Lower leg skin (tissue), 4 donors: ENCODE data around the gene LGALS9. TPM values are rescaled to one million over a fixed set of nuclear protein-coding genes. Genes with fewer than 3 reads are reported as not detected.

ENCODE experiments used
- DNase-seq, 2 donors: peaks; one replicate each; pipeline ENCODE4 v3.0.0-alpha.2; 2019; ENCODE audit warnings: low spot score in 2 of 2
- H3K4me3 ChIP-seq: fragments of 200-600 bp; sonication (generic); 2 replicates; pipeline ENCODE4 v1.5.1; 2017; ENCODE audit warnings: mild to moderate bottlenecking, low read depth; ENCODE audit not compliant: poor library complexity, severe bottlenecking
- POLR2A ChIP-seq, 2 donors: fragments of 450-650 bp; IDR thresholded peaks; one replicate each; pipeline ENCODE4 v1.6.1; 2016 to 2017; ENCODE audit warnings: antibody characterized with exemption in 2 of 2, mild to moderate bottlenecking in 1 of 2, moderate library complexity in 1 of 2
- WGBS, 2 donors: methylation state at CpG; one replicate each; pipeline ENCODE4 v1.1.5; 2018; 5-methylcytosine and 5-hydroxymethylcytosine counted together
- intact Hi-C: fragments of 100-400 bp; cut with DNase I; formaldehyde crosslinking; loops from one replicate; pipeline ENCODE4 v1.15.0; 2023; ENCODE audit warnings: low total_unique reads
- total RNA-seq, 4 donors: library from RNA; depleted of rRNA; stranded (reverse); fragments of >200 nt; gene quantifications; one replicate each; pipeline ENCODE4 v1.1.0, GENCODE V29; 2016
- TF ChIP-seq, protein P1 (sequence below), 3 donors: fragments of 450-650 bp; IDR thresholded peaks; one replicate each; pipeline ENCODE4 v1.5.1; 2016; ENCODE audit warnings: antibody characterized with exemption in 3 of 3, mild to moderate bottlenecking in 3 of 3, moderate library complexity in 2 of 3

The LGALS9 gene
- total RNA-seq, 4 donors from 2014 or later: 3.4 to 15.5 (median 9.5) TPM

DNA sequence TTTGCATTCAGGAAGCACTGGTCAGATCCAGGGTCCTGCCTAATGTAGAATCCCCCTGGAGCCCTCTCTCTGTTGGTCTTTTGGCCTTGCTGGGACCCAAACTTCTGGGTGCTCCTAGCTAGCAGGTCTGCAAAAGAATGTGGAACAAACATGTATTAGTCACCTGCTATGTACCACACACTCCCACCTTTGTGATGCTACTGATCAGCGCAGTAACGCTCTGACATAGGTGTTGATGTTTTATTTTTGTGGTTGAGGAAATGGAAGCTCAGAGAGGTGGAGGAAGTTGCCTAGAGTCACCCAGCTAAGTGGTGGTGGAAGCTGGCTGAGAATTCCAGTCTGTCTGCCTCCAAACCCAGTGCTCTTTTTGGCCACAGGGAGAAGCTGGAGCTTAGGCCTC is 35.8 kb upstream of the LGALS9 start:
- DNase-seq: no peak
- no peak overlapping the region for H3K4me3 ChIP-seq
- TF ChIP-seq POLR2A (IDR thresholded peaks at IDR 0.05): no peak
- intact Hi-C loops: loop anchor here (10.0 kb wide), 2 partner anchors 60 to 130 kb away; no protein-coding TSS in a partner anchor
- 93% methylated on average over 2 of the region's 2 CpGs for WGBS, 2 donors

DNA sequence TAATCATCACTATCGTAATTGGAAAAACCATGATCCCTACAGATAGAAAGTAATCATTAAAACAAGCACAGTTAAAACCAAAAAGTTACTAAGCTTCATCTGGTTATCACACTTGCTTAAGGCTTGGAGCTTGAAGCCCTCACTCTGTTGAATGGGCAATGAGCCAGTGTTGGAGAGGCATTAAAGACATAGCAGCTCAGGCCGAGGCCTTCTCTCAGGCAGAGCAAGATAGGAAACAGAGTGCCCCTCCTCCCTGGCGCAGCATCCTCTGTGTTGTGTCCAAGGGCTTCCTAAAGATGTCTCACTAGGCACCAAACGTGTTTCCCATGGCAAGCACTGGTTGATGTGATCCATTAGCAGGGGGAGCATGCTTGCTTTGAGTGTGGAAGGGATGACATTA is 34.9 kb upstream of the LGALS9 start:
- no peak for DNase-seq
- intact Hi-C loops: loop anchor here (10.0 kb wide), 2 partner anchors 61 to 131 kb away; no protein-coding TSS in a partner anchor
- H3K4me3 ChIP-seq: no peak overlapping the region
- TF ChIP-seq, protein P1, sequence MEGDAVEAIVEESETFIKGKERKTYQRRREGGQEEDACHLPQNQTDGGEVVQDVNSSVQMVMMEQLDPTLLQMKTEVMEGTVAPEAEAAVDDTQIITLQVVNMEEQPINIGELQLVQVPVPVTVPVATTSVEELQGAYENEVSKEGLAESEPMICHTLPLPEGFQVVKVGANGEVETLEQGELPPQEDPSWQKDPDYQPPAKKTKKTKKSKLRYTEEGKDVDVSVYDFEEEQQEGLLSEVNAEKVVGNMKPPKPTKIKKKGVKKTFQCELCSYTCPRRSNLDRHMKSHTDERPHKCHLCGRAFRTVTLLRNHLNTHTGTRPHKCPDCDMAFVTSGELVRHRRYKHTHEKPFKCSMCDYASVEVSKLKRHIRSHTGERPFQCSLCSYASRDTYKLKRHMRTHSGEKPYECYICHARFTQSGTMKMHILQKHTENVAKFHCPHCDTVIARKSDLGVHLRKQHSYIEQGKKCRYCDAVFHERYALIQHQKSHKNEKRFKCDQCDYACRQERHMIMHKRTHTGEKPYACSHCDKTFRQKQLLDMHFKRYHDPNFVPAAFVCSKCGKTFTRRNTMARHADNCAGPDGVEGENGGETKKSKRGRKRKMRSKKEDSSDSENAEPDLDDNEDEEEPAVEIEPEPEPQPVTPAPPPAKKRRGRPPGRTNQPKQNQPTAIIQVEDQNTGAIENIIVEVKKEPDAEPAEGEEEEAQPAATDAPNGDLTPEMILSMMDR (IDR thresholded peaks at IDR 0.05): no peak
- no peak for TF ChIP-seq POLR2A (IDR thresholded peaks at IDR 0.05)
- 72 to 74% methylated on average over 4 of the region's 4 CpGs for WGBS, 2 donors

DNA sequence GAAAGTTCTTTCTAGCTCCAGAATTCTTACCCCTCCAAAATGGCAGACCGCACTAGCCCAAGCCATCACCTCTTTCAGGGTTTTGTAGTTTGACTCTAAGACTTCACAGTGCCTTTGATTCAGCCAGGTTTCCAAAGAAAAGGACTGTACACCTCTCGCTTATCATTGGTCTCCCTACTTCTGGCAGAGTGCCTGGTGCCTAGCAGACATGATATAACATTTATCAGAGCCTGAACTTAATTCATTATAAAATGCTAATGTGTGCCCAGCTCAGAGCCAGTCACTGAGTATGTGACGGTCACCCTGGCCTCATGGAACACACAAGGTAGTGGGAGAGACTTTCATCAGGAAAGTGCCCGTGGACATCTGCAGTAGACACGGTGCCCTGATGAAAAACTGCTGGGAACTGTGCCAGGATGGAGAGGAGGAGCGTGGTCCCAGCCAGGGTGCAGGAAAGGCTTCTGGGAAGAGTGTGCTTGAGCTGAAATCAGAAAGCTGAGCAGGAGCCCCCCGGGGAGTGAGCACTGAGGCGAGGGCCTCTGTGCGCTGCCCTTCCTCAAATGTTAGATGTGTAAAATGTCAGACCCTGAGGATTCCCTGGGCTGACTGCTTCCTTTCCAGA is 34.3 kb upstream of the LGALS9 start:
- TF ChIP-seq, protein P1 (IDR thresholded peaks at IDR 0.05): no peak
- TF ChIP-seq POLR2A (IDR thresholded peaks at IDR 0.05): no peak
- intact Hi-C loops: loop anchor here (10.0 kb wide), 2 partner anchors 62 to 132 kb away; no protein-coding TSS in a partner anchor
- no peak for DNase-seq
- H3K4me3 ChIP-seq: no peak overlapping the region
- 68 to 72% methylated on average over 9 of the region's 9 CpGs for whole genome bisulfite sequencing, 2 donors

DNA sequence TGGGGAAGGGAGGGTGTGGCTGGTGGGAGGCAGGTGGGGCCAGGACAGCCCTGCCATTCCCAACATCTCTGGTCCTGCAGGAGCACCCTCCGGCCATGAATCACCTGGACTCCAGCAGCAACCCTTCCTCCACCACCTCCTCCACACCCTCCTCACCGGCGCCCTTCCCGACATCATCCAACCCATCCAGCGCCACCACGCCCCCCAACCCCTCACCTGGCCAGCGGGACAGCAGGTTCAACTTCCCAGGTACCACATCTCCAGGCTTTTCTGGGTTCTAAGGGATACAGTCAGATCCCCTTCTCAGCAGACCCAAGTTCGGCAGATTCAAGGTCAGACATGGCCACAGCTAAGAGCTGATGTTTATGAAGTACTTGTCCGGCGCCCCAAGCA is 33.8 kb upstream of the LGALS9 start:
- no peak for DNase-seq
- intact Hi-C loops: loop anchor here (10.0 kb wide), 2 partner anchors 62 to 132 kb away; no protein-coding TSS in a partner anchor
- WGBS, 2 donors: 82 to 89% methylated on average over 9 to 10 of the region's 10 CpGs
- TF ChIP-seq, protein P1 (IDR thresholded peaks at IDR 0.05): no peak
- no peak for TF ChIP-seq POLR2A (IDR thresholded peaks at IDR 0.05)
- no peak overlapping the region for H3K4me3 ChIP-seq

GRCh38 chr17:27597783-27598320 is 33.1 kb upstream of the LGALS9 start:
- no peak overlapping the region for H3K4me3 ChIP-seq
- DNase-seq: no peak
- 85 to 88% methylated on average over 5 of the region's 5 CpGs for WGBS, 2 donors
- intact Hi-C loops: loop anchor here (10.0 kb wide), 2 partner anchors 63 to 133 kb away; no protein-coding TSS in a partner anchor
- TF ChIP-seq, protein P1 (IDR thresholded peaks at IDR 0.05): no peak
- TF ChIP-seq POLR2A (IDR thresholded peaks at IDR 0.05): no peak

GRCh38 chr17:27598337-27599050 is 32.5 kb upstream of the LGALS9 start:
- TF ChIP-seq, protein P1 (IDR thresholded peaks at IDR 0.05): no peak
- no peak for TF ChIP-seq POLR2A (IDR thresholded peaks at IDR 0.05)
- H3K4me3 ChIP-seq: no peak overlapping the region
- no peak for DNase-seq
- 81 to 83% methylated on average over 17 of the region's 17 CpGs for WGBS, 2 donors
- intact Hi-C loops: loop anchor here (10.0 kb wide), 2 partner anchors 64 to 134 kb away; no protein-coding TSS in a partner anchor
